Stimulated activated CD4-positive, alpha-beta T cell treated with anti-CD3 and anti-CD28 coated beads, TNF-alpha, amount 100 ng/mL, for 1 hour (primary cell): ENCODE data around the gene MPV17L2.

Experiments used
- DNase-seq, 3 donors: peaks; one replicate each; pipeline ENCODE4 v3.0.0-alpha.2; 2020; ENCODE audit warnings: low read depth in 3 of 3, low spot score in 1 of 3

The MPV17L2 gene

GRCh38 chr19:18232540-18233223 lies 39.7 kb downstream of the MPV17L2 start:
- DNase-seq: no peak

GRCh38 chr19:18233224-18233825 lies 40.3 kb downstream of the MPV17L2 start:
- peak in 1 of 3 donors; percentile 25 for DNase-seq

GRCh38 chr19:18234194-18234593 lies 41.2 kb downstream of the MPV17L2 start:
- DNase-seq: no peak

- no peak for DNase-seq
Measured at GRCh38 chr19:18239303-18239702, 46.3 kb downstream of the MPV17L2 start.

- no peak for DNase-seq
Measured at GRCh38 chr19:18245297-18245696, 52.3 kb downstream of the MPV17L2 start.
